NCI-H526 (cell line): ENCODE results near the gene TSTD2.
A peak's percentile ranks its signal among the peaks of the same experiment; 100 is the strongest.
"Not testable (repeated sequence)": the region's sequence is repeated elsewhere in the genome, so short reads cannot be mapped to it uniquely, and the experiment has no call there.

Source experiments
- DNase-seq, 2 experiments: peaks; one replicate each; lab custom pipeline; 2025; lab: John Stamatoyannopoulos, UW

The TSTD2 gene

DNA sequence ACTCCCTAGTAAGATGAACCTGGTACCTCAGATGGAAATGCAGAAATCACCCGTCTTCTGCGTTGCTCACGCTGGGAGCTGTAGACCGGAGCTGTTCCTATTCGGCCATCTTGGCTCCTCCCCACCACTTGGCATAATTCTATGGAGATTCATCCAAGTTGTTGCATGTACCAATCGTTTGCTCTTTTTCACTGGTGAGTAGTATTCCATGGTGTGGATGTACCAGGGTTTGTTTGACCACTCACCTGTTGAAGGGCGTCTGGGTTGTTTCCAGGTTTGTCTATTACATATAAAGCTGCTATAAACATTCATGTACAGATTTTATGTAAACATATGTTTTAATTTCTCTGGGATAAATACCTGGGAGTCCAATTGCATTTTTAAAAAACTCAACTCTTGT, 46.3 kb downstream of the TSTD2 start:
- not testable (repeated sequence) for DNase-seq

DNA sequence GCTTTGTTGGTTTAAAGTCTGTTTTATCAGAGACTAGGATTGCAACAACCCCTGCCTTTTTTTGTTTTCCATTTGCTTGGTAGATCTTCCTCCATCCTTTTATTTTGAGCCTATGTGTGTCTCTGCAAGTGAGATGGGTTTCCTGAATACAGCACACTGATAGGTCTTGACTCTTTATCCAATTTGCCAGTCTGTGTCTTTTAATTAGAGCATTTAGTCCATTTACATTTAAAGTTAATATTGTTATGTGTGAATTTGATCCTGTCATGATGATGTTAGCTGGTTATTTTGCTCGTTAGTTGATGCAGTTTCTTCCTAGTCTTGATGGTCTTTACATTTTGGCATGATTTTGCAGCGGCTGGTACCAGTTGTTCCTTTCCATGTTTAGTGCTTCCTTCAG, 48.4 kb downstream of the TSTD2 start:
- DNase-seq, result not testable (repeated sequence)

DNA sequence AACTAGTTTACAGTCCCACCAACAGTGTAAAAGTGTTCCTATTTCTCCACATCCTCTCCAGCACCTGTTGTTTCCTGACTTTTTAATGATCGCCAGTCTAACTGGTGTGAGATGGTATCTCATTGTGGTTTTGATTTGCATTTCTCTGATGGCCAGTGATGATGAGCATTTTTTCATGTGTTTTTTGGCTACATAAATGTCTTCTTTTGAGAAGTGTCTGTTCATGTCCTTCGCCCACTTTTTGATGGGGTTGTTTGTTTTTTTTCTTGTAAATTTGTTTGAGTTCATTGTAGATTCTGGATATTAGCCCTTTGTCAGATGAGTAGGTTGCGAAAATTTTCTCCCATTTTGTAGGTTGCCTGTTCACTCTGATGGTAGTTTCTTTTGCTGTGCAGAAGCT, 51.6 kb downstream of the TSTD2 start:
- not testable (repeated sequence) for DNase-seq

DNA sequence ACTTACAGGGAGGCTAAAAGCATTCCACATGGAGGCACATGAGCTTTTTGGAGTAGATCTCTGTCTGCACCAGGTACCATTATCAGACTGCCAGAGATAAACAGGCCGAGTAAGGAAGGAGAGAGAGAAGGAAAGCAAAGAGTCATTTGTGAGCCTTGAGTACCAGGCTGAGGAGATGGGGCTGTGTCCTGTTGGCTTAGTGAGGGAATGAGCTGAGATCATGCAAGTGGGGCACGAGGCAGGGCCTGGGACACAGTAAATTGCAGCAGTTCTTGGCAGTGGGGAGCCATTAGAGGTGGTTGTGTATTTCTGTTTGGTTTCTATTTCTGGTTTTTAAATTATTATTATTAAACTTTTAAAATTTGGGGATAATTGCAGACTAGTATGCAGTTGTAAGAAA, 53.3 kb downstream of the TSTD2 start:
- no peak for DNase-seq

DNA sequence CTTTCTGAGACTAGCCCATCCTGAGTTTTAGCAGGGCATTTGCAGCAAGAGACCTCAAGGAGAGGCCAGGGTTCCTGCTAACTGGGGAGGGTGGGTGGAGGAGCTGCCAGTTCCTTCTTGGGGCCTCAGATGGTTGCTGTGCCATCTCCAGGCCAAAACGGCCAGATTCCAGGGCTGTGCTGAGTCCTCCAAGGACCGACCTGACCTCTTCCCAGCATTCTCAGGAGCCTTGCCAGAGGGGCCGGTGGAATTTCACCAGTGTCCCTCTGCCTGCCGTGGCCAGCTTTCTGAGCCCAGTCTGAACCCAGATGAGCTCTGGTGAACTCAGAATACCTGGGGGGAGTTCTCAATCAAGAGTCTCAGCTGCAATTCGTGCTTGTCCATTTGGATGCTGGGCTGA, 54.3 kb downstream of the TSTD2 start:
- no peak for DNase-seq

DNA sequence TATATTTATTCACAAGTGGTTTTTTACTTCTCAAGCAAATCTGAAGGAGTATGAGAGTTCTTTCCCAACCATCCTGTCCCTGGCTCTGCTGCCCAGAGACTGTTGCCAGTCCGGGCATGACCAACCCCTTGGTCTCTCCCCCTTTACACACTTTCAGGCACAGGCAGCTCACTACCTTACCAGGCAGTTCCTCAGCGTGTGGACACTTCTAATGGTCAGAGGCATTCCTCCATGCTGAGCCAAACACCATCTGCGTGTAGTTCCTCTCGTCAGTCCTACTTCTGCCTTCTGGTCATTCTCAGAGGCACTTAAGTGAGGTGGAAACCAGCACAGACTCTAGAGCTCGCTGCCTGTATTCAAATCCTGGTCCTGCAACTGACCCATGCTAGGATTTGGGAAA, 56.1 kb downstream of the TSTD2 start:
- no peak for DNase-seq

DNA sequence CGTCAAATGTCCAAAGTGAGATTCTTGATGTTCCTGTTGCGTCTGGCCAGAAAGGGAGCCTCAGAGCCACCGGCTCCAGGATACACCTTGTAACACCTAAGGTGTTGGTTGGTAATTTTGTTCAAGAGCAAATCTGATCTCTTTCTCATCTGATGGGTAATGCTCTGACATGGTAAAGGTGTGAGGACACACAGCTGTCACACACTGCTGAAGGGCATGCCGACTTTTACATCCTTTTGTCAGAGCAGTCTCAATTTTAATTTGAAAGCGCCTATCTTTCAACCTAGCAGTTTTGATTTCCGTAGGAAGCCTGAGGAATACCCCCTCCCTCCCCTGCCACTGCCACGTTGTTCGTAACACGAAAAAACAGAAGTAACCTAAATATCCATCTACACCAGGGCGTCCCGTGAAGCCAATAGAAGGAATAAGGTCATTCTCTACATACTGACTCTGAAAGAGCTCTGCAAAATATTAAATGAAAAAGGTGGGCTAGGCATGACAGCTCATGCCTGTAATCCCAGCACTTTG, 57.4 kb downstream of the TSTD2 start:
- no peak for DNase-seq

DNA sequence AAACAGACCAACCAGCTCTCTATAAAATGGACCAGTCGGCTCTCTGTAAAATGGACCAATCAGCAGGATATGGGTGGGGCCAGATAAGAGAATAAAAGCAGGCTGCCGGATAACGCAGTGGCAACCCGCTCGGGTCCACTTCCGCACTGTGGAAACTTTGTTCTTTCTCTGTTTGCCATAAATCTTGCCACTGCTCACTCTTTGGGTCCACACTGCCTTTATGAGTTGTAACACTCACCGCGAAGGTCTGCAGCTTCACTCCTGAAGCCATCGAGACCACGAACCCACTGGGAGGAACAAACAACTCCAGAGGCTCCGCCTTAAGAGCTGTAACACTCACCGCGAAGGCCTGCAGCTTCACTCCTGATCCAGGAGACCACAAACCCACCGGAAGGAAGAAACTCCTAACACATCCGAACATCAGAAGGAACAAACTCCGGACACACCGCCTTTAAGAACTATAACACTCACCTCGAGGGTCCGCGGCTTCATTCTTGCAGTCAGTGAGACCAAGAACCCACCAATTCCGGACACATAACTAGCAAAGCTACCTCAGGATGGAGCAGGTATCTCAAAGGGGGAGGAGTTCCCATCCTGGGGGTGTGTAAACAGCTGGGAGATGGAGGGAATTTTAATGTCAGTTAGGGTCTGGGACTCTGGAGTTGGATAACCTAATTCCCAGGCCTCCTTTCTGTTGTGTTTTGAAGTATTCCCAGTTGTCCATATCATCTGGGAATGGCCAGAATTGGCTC, 58.1 kb downstream of the TSTD2 start:
- DNase-seq, result not testable (repeated sequence)

DNA sequence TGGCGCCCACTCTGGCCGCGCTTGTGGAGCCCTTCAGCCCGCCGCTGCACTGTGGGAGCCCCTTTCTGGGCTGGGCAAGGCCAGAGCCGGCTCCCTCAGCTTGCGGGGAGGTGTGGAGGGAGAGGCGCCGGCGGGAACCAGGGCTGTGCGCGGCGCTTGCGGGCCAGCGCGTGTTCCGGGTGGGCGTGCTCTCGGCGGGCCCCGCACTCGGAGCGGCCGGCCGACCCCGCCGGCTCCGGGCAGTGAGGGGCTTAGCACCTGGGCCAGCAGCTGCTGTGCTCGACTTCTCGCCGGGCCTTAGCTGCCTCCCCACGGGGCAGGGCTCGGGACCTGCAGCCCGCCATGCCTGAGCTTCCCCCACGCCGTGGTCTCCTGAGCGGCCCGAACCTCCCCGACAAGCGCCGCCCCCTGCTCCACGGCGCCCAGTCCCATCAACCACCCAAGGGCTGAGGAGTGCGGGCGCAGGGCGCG, 59.0 kb downstream of the TSTD2 start:
- not testable (repeated sequence) for DNase-seq

DNA sequence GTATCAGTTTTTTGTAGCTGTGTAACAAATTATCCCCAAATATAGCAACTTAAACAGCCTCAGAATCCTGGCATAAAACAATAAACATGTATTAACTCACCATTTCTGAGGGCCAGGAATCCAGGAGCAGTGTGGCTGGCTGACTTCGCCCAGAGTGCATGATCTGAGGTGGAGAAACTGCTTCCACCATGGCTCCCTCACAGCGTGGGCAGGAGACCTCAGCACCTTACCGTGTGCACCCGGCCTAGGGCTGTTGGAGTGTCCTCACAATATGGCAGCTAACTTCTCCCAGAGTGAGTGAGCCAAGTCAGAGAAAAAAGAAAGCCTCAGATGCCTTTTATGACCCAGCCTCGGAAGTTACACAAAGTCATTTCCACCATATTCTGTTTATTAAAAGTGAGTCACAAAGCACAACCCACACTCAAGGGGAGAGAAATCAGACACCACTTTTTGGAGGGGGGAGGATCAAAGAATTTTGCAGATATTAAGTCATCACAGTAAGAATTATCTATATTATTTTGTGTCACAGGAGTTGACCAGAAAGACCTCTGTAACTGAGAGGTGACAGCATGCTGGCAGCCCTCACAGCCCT, 59.6 kb downstream of the TSTD2 start:
- no peak for DNase-seq

DNA sequence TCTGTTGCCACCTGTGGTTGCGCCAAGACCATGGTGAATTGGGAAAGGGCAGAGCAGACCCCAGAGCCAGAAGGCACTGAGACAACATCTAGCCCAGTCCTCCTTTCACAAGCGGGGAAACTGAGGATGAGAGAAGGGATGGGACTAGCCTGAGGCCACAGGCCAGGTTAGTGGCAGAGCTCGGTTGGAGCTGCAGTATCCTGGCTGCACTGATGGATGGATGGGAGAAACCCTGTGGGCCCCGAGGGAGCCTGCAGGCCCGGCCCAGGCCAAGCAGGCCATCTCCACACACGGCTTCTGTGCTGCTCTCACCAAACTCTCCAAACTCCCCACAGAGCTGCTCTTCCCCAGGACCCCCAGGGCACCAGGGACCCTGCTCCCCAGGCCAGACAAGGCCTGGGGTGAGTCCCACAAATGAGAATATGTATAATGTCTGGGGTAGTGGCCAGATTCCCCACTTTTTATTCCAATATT, 60.2 kb downstream of the TSTD2 start:
- DNase-seq, result no peak

DNA sequence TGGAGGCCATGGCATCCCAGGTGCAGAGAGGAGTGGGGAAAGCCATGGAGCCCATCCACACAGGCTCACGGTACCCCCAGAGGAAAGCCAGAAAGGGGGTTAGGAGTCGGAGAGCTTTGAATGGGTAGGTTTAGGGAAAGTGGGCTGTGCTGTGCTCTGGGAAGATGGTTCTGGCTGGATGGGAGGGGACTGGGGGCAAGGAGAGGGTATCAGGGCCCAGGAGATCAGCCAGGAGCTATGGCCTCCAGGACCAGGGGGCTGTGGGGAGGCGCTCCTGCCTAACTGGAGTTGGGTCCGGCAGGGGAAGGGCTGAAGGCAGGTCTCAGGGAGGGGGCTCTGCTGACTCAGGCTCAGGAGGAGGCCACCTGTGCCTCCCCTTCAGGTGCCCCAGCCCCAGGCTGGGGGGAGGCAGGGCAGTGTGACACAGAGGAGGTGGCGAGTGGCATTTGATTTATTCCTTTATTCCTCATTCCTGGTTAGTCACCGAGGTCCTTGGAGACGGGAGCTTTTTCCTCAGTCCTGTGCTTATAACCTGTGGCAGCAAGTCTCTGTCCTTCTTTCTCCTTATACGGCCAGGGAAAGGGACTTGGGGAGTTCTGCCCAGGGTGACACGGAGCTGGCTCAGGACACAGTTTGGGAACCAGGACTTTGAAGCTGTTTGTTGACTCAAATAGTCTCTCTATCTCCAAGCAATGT, 60.8 kb downstream of the TSTD2 start:
- DNase-seq, result no peak

DNA sequence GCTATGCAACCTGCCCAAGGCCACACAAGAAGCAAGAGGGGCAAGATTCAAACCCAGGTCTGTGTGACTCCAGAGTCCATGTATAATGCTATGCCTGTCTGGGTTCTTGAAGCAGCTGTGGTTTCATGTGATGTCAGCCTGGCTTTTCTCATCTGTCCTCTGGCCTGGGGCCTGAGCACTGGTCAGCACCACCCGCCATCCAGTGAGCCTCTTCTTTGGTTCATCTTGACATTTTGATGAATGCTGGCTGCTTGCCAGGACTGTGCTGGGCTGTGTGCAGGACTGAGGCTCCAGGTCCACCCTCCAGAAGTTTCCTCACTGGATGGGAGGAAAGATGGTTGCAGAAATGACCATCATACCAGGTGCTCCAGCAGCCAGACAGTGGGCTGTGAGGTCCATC, 61.5 kb downstream of the TSTD2 start:
- no peak for DNase-seq

DNA sequence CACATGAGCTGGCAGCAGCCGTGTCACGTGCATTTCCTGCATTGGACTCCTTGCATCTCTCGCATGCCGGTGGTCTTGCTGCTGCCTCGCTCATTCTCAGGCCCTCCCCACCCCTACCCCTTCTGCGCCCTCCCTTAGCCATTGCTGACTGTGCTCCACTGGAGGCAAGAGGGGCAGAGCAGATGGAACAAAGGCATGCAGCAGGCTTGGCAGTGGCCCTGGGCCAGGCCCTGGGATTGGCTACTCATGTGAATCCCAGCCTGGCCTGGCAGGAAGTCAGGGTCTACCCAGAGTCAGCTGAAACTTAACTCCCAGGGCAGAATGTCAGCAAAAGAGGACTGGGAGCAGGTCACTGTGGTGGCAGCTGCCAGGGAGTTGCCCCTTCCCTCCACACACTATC, 62.3 kb downstream of the TSTD2 start:
- DNase-seq, result no peak

DNA sequence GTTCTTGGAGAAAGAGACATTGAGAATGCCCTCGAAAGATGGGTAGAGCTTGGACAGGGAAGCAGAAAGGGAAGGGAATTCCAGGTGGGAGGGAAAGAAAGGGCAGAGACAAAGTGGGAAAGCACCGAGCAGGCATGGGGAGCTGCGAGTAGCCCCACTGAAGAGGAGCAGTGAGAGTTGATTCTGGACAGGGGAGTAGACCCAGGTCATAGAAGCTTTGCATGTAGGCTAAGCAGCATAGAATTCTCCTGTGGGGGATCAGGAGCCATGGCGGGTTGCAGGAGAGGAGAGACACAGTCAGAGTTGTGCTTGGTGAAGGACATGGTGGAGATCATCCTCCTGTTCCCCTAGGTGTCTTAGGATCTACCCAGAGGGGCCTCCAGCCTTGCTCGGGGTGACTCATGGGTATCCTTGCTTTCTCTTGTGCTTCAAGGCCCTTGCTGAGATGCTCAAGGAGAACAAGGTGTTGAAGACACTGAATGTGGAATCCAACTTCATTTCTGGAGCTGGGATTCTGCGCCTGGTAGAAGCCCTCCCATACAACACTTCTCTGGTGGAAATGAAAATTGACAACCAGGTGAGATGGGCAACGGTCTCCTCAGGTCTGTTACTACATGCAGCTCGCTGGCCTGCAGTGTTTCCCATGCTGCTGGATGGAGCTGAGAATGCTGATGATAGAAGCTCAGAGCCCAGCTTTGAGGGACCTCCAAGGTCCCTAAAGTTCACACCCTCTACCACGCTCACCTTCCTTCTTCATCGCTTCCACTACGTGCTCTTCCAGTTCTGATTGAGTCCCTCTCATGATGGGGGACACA, 64.5 kb downstream of the TSTD2 start:
- no peak for DNase-seq

DNA sequence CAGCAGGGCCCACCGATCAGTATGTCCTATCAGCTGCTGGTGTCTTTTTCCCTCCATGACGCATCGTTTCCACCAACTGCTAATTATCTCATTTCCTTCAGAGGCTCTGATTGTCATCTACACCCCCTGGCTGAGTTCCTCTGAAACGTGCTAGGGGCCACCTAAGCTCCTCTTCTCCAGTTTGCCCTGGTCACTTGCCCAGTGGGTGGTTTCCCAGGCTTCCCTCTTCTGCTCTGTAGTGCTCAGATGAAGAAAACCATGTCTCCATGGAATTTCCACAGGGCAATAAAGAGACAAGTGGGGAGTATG, 65.3 kb downstream of the TSTD2 start:
- no peak for DNase-seq

DNA sequence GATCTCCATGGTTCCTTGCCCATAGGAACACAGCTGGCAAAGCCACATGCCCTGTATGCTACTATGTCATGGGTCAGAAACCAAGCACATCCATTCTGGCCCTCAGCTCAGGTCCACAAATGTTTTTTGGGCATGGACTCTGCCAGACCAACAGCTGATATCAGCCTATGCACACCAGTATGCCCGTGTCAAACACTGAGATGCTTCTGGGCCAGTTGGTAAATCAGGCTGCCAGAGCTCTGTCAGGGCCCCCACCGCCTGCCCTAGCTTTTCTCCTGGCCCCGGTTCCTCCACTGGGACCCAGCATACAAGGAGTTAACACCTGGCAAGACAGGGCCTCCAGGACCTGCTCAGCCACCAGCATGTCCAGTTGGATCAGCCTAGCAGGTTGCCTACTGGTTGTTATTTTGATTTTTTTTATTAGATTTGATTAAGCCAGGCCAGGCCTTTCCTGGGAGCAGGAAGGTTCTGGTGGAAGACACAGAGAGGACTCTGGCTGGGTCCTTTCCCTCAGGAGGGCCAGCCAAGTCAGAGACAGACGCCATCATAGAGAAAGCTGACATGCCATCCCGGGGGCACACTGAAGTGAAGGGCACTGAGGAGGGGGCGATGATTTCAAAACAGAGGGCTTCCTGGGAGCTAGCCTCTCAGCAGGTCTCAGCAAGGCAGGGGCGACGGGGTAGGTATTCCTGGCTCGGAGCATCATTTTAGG, 65.8 kb downstream of the TSTD2 start:
- no peak for DNase-seq

DNA sequence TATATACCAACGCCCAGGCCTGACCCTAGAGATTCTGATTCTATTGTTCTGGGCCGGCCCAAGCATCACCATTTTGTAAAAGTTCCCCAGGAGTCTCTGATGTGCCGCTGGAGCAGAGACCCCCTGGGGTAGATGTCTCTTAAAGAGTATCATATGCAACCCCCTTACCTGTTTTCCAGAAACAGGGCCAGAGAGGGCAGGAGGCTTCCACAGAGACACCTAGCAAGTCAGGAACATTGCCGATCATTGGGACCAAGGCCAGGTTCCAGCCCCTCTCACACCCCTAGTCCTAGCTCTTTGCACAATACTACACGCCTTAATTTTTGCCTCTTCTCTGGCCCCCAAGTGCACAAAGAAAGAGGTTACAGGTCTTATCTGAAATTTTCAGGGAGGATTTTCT, 67.9 kb downstream of the TSTD2 start:
- DNase-seq, result no peak

DNA sequence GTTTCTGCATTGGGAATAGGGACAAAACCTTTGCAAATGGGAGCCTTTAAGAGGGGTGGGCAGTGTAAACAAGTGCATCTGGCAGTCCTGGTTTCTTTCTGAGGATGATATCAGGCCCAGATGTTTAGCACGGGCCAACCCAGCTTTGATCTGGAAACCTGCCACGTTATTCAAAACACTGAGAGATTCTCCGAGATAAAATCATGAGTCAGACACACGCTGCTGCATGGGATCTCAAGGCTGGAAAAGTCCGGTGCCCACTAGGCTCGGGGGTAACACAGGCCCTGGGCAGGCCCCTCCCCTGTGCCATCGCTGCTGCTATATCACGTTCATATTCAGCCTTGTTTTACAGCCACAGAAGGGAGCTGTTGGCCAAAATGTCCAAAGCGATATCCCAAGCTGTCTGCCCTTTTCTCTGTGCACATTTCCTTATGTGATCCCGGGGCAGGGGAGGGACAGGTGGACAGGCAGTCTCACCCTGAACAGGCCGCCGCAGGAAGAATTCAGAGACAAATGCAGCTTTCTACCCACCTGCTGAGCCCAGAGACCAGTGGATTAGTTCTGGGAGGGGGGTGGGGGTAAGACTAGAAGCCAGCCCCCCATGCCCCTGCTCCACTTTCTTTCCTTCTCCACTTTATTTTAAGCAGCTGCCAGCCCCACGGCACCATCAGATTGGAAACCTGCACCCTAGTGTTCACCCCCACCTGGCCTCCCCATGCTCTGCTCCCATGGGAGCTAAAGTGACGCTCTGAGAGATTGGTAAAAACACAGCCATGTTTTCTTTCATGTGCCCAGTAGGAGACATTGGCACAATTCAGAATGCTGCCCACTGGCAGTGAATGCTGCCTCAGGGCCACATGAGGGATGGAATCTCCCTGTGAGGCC, 68.6 kb downstream of the TSTD2 start:
- DNase-seq, result peak; percentile 66 to 75

DNA sequence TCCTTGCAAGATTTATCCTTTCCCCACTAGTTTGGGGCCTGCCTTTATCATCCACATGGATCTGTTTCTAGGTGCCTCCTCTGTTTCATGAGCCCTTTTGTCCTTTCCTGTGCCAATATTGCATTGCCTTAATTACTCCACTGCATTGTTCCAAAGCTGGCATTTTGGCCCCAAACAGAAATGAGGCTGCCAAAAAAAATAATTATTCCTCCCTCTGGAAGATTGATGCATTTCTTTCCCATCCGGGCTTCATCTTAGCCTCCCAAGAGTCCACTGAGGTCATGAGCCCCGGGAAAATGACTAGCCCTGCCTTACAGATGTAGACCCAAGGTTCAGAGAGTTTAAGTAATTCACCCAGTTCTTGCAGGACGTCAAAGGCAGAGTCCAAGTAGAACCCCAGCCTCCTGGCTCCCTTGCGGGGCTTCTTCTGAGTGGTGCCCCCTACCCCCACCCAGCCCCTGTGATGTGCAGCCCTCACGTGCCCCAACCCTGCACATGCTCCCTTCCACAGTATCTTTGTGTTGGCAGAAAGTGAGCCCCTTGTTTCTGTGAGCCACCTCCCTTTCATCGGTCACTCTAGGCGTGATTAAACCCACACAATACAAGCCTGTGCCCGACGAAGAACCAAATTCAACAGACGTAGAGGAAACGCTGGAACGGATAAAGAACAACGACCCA, 69.6 kb downstream of the TSTD2 start:
- DNase-seq, result no peak
